Panc1 (cell line): ENCODE data around the gene ATCAY. TPM values are rescaled to one million over a fixed set of nuclear protein-coding genes. Genes with fewer than 3 reads are reported as not detected.

Source experiments
- ATAC-seq: fragments of 200-7000 bp; cut with Tn5 transposase; 2 replicates; pipeline ENCODE4 v1.9.1; 2020; ENCODE audit warnings: mild to moderate bottlenecking, moderate library complexity
- BruUV-seq: library from RNA; stranded (reverse); fragments of 400-500 nt; replicated peaks from 2 replicates; lab custom pipeline; 2021; lab: Mats Ljungman, UMichigan
- CTCF ChIA-PET: fragments of 300-600 bp; sonication (Branson Sonifier 250); formaldehyde crosslinking; loops from one replicate; lab custom pipeline; 2022; ENCODE audit warnings: antibody characterized with exemption; lab: Charles Lee
- POLR2A ChIA-PET: fragments of 300-600 bp; sonication (Branson Sonifier 250); formaldehyde crosslinking; loops from one replicate; lab custom pipeline; 2022; ENCODE audit warnings: antibody characterized with exemption; lab: Charles Lee
- DNase-seq: peaks from one replicate; pipeline ENCODE4 v3.0.0-alpha.2; 2010; ENCODE audit warnings: low read depth, low spot score
- H3K27ac ChIP-seq: 2 replicates; pipeline ENCODE4 v1.5.1; 2011; ENCODE audit warnings: mild to moderate bottlenecking, low read length, inconsistent platforms
- H3K27me3 ChIP-seq: fragments of 200-500 bp; sonication (Bioruptor generic); 2 replicates; pipeline ENCODE4 v1.6.0; 2014; ENCODE audit warnings: low read length, inconsistent platforms; ENCODE audit not compliant: control insufficient read depth, insufficient read depth
- H3K36me3 ChIP-seq: fragments of 200-500 bp; sonication (Bioruptor generic); 2 replicates; pipeline ENCODE4 v1.5.1; 2014; ENCODE audit warnings: inconsistent platforms, mild to moderate bottlenecking, low read length, moderate library complexity; ENCODE audit not compliant: control insufficient read depth, insufficient read depth
- H3K4me1 ChIP-seq: 2 replicates; pipeline ENCODE4 v1.5.1; 2011; ENCODE audit warnings: inconsistent platforms, mild to moderate bottlenecking, low read length, moderate library complexity; ENCODE audit not compliant: control insufficient read depth, insufficient read depth
- H3K4me3 ChIP-seq, 2 experiments: 2 replicates each; pipeline ENCODE4 v1.5.1; 2011 to 2012; ENCODE audit warnings: low read depth in 2 of 2, low read length in 2 of 2, mild to moderate bottlenecking in 2 of 2, inconsistent platforms in 1 of 2, moderate library complexity in 1 of 2
- H3K9me3 ChIP-seq: fragments of 200-500 bp; sonication (Bioruptor generic); 2 replicates; pipeline ENCODE4 v1.5.1; 2014; ENCODE audit warnings: low read depth, mild to moderate bottlenecking, inconsistent platforms, low read length, moderate library complexity; ENCODE audit not compliant: control insufficient read depth, insufficient read depth
- CTCF ChIP-seq: fragments of 450-650 bp; IDR thresholded peaks from 2 replicates; pipeline ENCODE4 v1.5.1; 2017; ENCODE audit warnings: mild to moderate bottlenecking
- POLR2AphosphoS5 ChIP-seq: IDR thresholded peaks from 2 replicates; pipeline ENCODE4 v1.6.1; 2012; ENCODE audit warnings: mild to moderate bottlenecking, low read depth, low read length, moderate library complexity
- REST ChIP-seq, 2 experiments: IDR thresholded peaks; 2 replicates each; pipeline ENCODE4 v1.6.1; 2011 to 2012; ENCODE audit warnings: low read depth in 2 of 2, control low read depth in 1 of 2, low read length in 1 of 2, mild to moderate bottlenecking in 1 of 2, moderate library complexity in 1 of 2; ENCODE audit not compliant: insufficient read depth in 1 of 2
- SIN3A ChIP-seq: IDR thresholded peaks from 2 replicates; pipeline ENCODE4 v1.6.1; 2012; ENCODE audit warnings: low read depth, mild to moderate bottlenecking, low read length, moderate library complexity, borderline replicate concordance; ENCODE audit not compliant: insufficient read depth
- TCF7L2 ChIP-seq: IDR thresholded peaks from 2 replicates; pipeline ENCODE4 v1.6.1; 2011; ENCODE audit warnings: mild to moderate bottlenecking, low read depth, low read length, inconsistent platforms
- in situ Hi-C: cut with HindIII; loops from 2 replicates; pipeline ENCODE4 v1.10.0; 2016; ENCODE audit warnings: low sequenced_read_pairs, low pct_unique_long_range_greater_than_20kb
- intact Hi-C: fragments of 100-400 bp; cut with micrococcal nuclease; formaldehyde crosslinking; loops from one replicate; pipeline ENCODE4 v1.10.0; 2022; ENCODE audit not compliant: unreplicated experiment
- total RNA-seq: library from RNA; stranded (reverse); gene quantifications from one replicate; pipeline ENCODE4 v1.2.1, GENCODE V29; 2021; ENCODE audit not compliant: unreplicated experiment

ATCAY gene
- total RNA-seq, 1 experiment from 2014 or later = 0.15 TPM

- in situ Hi-C loops (no loop called here), intact Hi-C loops (no loop called here)
- no peaks in the 10 kb centered on the region for H3K9me3 ChIP-seq
- H3K27ac ChIP-seq = no peak overlapping the region
- ChIA-PET CTCF (no interaction called here), POLR2A (interaction anchor here (0.5 kb wide), 1 partner anchor 218 kb away, joined by 3 read pairs; no protein-coding TSS in a partner anchor)
- H3K4me3 ChIP-seq = no peak overlapping the region
- no peaks in the 10 kb centered on the region for H3K4me1 ChIP-seq
- no peak for DNase-seq
- H3K27me3 ChIP-seq = no peaks in the 10 kb centered on the region
- TF ChIP-seq POLR2AphosphoS5 (no peak), TCF7L2 (no peak), CTCF (no peak), SIN3A (no peak), REST (IDR thresholded peaks at IDR 0.05; ENCODE audit: insufficient read depth in 1 of 2, low read depth in 2 of 2, low read length in 1 of 2) (no peak)
- no peaks in the 10 kb centered on the region for H3K36me3 ChIP-seq
- no peak for ATAC-seq
- no TSS peak for BruUV-seq
These were observed 33.7 kb downstream of the ATCAY start for GRCh38 chr19:3914199-3914598.

- ChIA-PET CTCF (no interaction called here), POLR2A (no interaction called here)
- no TSS peak for BruUV-seq
- DNase-seq (no peak), ATAC-seq (no peak)
- Histone ChIP-seq H3K36me3 (no peaks in the 10 kb centered on the region), H3K9me3 (no peaks in the 10 kb centered on the region), H3K27me3 (no peaks in the 10 kb centered on the region), H3K4me1 (no peaks in the 10 kb centered on the region), H3K4me3 (no peak overlapping the region), H3K27ac (no peak overlapping the region)
- intact Hi-C loops (no loop called here), in situ Hi-C loops (no loop called here)
- TF ChIP-seq REST (IDR thresholded peaks at IDR 0.05; ENCODE audit: insufficient read depth in 1 of 2, low read depth in 2 of 2, low read length in 1 of 2) (no peak), CTCF (no peak)
These were observed 35.5 kb downstream of the ATCAY start for GRCh38 chr19:3916033-3916432.
